ENCODE results near the gene GID8.
A peak's percentile ranks its signal among the peaks of the same experiment; 100 is the strongest.

Gene GID8

GRCh38 chr20:62923669-62924441 lies 14.1 kb upstream of the GID8 start:
- DNase-seq: no peak

- no peak for DNase-seq
Observed at GRCh38 chr20:62924442-62925075, 13.4 kb upstream of the GID8 start.

- no peak for DNase-seq
Observed at GRCh38 chr20:62925076-62925419, 12.9 kb upstream of the GID8 start.

- peak; percentile 46 for DNase-seq
Observed at GRCh38 chr20:62925420-62926228, 12.3 kb upstream of the GID8 start.

- peak; percentile 92 for DNase-seq
Observed at GRCh38 chr20:62926229-62927127, 11.5 kb upstream of the GID8 start, which contains the start of gene DIDO1. Gene DIDO1 (minus strand): TSS chr20:62926505.

GRCh38 chr20:62927128-62927705 lies 10.7 kb upstream of the GID8 start:
- no peak for DNase-seq

- no peak for DNase-seq
Observed at GRCh38 chr20:62928246-62928939, 9.6 kb upstream of the GID8 start.

GRCh38 chr20:62929051-62929538 lies 8.9 kb upstream of the GID8 start:
- no peak for DNase-seq

GRCh38 chr20:62931464-62931863 lies 6.5 kb upstream of the GID8 start:
- DNase-seq: no peak

- no peak for DNase-seq
Observed at GRCh38 chr20:62933966-62934365, 4.0 kb upstream of the GID8 start.

GRCh38 chr20:62935204-62935967 lies 2.6 kb upstream of the GID8 start:
- no peak for DNase-seq

- DNase-seq: no peak
Observed at GRCh38 chr20:62935968-62936585, 1.9 kb upstream of the GID8 start.

- peak; percentile 96 for DNase-seq
Observed at GRCh38 chr20:62937268-62938104, 461 bp upstream of the GID8 start.

GRCh38 chr20:62940875-62941274 lies 2.9 kb downstream of the GID8 start:
- DNase-seq: no peak

GRCh38 chr20:62941792-62942191 lies 3.8 kb downstream of the GID8 start:
- no peak for DNase-seq

GRCh38 chr20:62942456-62942855 lies 4.5 kb downstream of the GID8 start:
- no peak for DNase-seq

- DNase-seq: no peak
Observed at GRCh38 chr20:62943396-62943795, 5.4 kb downstream of the GID8 start.

- no peak for DNase-seq
Observed at GRCh38 chr20:62944184-62944583, 6.2 kb downstream of the GID8 start.

- DNase-seq: no peak
Observed at GRCh38 chr20:62944746-62945145, 6.8 kb downstream of the GID8 start.
